Stimulated activated CD4-positive, alpha-beta T cell treated with anti-CD3 and anti-CD28 coated beads, Interleukin-4, amount 100 ng/mL, for 4 hours (primary cell): Measurements from ENCODE around the gene MICAL2.

ENCODE experiments used
- DNase-seq, 2 experiments: peaks; one replicate each; pipeline ENCODE4 v3.0.0-alpha.2; 2020

Gene MICAL2

DNA sequence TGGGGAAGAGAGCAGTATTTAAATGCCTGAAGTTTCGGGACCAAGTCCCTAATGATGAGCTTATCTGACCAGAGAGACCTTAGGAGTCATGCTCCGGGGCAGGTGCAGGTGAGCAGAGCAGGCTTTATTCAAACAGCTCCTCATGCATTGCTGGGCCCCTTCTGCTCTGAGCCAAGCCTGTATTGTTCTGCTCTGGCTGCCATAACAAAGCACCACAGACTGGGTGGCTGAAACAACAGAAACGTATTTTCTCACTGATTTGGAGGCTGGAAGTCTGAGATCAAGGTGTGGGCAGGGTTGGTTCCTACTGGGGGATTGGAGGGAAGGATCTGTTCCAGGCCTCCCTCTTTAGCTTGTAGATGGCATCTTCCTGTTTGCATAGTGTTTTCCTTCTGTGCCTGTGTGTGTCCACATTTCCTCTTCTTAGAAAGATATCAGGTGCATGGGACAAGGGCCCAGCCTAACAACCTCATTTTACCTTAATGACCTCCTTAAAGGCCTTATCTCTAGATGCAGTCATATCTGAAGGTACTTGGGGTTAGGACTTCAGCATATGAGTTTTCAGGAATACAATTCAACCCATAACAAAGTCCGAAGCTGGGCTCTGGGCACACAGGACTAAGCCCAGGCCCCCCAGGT, 169.9 kb downstream of the MICAL2 start:
- DNase-seq, result no peak

DNA sequence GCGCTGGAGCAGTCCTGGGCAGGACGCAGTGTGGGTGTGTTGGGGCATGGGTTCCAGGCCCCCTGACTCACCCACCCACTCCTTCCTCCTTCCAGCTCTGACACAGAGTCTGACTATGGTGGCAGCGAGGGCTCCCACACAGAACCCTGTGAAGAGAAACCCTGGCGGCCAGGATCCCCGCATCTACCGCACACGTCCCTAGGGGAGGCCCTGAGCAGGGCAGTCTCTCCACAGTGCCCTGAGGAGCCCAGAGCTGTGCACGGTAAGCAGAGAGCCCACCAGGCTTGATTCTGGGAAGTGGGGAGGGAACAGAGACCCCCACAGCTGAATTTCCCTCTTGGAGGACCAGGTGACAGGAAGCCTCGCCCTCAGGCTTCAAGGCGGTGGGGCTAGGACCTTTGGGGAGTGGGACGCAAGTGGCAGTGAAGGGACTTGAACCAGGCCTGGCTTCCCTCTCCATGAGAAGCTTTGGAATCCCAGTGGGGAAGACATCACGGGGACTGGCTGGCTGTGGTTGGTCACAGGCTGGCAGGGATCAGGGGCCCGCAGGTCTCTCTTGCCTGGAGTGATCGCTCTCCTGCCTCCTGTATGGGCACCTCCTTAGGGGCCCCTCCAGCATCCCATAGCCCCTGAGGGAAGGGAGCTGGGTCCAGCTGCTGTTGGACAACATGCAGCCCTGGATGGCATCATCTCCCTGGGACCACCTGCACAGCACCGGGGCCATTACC, 170.6 kb downstream of the MICAL2 start:
- peak in 1 of 2 experiments; percentile 35 for DNase-seq

DNA sequence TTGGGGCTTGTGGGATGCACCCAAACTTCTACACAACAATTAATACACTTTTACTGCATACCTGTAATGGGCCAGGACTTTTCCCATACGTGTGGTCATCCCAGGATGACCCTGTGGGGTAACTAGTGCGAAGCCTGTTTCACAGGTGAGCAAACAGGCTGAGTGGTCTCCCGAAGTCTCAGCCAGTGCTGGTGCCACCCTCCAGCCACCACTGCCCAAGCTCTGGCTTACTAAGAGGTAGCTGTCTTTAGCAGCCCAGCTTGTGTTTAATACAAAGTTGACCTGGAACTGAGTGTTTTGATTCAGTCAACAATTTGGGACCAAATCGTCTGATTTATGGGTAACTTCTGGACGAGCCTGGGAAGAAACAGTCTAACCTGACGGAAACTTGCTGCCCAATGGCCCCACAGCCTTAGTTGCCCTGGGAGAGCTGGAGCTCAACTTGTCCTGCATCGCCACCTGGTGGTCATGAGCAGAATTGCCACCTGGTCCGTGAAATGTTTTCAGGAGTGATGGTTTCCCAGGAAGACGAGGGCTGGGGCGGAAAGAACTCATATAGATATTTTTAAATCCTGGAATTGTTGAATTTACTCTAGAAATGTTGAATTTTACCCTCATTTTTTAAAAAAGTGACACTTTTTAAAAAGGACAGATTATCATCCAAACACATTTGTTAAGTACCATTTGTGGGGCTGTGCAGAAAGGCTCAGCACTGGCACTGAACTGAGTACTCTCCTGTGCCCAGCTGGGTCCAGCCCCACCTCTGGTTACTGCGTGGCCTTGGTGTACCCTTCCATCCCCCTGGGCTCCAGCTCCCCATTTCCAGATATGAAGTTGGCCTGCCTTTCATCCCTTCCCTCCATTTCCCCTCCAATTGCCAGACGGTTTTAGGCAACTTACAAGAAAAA, 171.4 kb downstream of the MICAL2 start:
- DNase-seq, result peak; percentile 63 to 72

DNA sequence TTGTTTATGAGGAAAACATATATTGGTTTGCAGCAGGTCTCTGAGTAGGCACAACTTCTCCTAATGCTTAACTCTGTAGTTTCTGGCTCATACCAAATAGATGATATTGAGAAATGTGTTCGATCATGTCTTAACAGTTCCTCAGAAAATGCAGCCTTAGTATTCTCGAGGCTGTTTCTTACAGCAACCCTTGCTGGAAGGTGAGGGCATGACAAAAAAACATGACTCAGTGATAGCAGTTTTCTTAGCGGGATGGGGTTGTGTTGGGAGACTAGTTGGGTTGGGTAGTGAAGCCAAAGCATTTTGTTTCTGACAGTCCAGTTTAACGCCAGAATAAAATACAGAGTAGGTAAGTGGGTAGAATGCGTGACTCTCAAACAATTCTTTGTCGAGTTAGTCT, 172.3 kb downstream of the MICAL2 start:
- DNase-seq, result no peak

DNA sequence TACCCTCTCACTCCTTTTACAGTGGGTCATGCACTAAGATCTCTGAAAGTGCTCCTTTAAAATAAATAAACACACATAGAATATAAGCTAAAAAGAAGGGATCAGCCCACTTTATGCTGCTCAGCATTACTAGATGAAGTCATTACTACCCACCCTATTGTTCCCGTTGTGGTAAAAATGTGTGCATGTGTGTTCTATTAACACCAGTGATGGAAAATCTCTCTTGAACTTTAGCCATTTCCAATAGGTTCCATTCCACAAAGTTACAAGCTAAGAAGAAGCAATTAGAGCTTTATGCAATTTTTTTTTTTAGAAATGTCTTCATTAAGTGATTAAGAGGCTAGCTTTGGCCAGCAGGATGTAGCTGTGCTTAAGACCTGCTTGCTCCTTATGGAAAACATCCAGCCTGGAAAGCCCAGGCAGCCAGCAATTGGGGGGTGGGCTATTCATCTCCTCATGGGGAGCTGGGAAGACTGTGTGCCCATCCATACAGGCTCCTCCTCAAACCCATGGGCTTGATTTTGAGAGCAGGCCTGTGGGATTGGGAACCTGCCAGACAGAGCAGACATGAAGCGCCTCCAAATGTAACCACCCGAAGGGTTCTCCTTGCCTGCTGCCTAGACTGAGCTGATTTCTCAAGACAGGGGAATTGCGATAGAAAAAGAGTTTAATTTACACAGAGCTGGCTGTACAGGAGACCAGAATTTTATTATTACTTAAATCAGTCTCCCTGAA, 174.1 kb downstream of the MICAL2 start:
- DNase-seq, result no peak

DNA sequence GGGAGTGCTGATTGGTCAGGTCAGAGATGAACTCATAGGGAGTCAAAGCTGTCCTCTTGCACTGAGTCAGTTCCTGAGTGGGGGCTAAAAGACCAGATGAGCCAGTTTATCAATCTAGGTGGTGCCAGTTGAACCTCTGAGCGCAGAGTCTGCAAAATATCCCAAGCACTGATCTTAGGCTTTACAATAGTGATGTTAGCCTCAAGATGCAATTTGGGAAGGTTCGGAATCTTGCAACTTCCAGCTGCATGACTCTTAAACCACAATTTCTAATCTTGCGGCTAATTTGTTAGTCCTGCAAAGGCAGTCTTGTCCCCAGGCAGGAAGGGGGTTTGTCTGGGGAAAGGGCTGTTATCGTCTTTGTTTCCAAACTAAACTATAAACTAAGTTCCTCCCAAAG, 174.7 kb downstream of the MICAL2 start:
- DNase-seq, result no peak

DNA sequence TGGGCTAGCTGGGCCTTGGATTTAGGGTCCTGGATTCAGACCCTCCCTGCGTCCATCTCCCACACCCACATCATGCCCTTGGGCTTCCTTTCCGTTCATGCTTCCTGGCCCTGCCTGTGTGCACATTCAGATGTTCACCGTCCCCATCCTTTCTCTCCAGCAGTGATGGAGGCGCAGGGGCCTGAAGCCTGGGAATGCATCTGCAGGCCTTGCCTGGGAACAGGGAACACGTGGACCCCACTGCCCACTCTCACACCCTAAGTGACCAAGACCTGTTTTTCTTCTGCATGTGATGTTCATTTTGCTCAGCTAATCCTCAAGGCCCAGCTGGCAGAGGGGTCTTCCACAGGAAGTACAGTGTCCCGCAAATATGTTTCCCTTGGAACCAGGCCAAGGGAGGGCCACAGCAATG, 175.4 kb downstream of the MICAL2 start:
- no peak for DNase-seq

DNA sequence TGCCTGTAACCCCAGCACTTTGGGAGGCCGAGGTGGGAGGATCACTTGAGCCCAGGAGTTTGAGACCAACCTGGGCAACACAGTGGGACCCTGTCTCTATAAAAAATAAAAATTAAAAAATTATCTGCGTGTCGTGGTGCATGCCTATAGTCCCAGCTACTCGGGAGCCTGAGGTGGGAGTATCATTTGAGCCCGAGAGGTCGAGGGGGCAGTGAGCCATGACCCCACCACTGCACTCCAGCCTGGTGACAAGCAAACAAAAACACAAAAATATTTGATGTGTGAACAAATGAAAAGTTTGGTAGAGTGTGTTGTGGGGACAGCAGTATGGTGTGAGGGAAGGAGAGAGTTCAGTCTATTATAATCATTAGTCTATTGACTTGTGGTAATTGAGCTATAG, 176.2 kb downstream of the MICAL2 start:
- DNase-seq, result no peak

DNA sequence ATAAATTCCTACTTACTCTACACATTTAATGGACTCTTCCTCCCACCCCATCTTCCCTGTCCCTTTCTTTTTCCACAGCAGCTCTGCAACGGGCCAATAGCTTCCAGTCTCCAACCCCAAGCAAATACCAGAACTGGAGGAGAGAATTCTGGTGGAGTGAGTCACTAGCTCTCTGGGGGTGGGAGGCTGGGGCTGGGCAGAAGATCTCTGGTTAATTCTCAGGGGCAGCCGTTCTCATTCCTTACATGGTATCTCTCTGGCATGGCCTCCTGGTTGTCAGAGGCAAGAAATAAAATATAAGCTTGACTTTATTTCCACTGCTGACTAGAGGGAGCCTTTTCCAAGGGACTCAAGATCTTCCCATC, 176.6 kb downstream of the MICAL2 start:
- no peak for DNase-seq

DNA sequence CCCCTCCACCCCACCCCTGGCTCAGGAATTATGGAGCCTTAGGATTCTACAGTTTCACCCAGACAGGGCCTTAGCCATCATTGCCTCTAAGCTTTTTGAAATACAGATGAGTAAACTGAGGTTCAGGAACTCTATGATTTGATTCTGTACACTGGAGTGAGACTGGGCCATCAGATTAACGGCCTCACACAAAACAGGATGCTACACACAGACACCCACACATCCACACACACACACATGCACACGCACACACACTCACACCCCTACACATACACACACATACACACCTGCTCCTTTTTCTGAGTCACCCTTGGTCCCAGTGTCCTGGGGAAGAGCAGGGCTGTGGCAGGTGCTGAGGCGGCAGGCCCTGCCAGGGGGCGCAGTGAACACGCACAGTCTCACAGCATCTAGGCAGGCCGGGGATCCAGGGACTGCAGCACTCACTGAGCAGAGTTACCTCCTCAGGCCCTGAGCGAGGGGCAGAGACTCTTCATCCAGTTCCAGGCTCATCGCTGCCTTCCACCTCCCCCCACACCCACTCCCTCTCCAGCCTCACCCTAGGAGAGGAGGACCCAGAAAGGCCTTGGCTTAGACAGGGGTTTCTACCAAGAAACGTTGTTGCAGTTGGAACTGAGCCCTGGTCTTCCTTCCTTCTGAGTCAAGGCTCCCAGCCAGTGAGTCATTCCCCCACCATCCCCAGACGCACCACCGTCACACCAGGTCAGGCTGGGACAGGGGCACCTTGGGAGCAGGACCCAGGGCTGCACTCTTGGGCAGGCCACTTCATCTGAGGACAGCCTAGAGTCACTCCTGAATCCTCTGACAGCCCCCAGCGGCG, 177.2 kb downstream of the MICAL2 start:
- DNase-seq, result no peak

DNA sequence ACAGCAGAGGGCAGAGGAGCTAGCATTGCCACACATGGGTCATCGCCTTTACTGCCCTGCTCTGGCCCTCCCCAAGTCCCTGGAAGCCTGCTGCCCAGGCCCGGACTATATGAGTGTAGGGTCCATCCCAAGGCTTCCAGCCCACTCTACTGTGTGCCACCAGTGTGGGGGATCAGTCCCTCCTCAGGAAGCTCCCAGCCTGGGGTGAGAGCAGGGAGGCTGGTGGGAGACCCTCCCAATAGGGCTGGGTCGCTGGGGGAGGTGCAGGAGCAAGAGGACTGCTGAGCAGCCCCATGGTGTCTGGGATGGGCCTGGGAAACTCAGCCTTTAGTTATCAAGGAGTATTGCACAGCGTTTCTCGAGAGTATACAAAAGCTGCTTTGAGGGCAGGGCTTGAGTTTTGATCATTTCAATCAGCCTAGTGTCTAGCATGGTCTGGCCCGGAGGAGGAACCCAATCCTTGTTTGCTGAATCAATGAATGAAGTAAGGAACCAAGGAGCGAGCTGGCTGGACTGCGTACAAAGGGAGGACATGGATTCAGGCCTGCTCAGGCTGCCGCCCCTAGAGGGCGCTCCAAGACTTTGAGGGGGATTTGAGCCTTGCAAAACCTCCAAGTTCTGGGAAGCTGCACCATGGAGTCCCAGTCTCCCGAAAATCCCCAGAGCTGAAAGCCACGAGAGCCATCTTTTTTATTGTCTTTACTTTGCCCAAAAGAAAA, 178.0 kb downstream of the MICAL2 start:
- peak in 1 of 2 experiments; percentile 45 for DNase-seq

DNA sequence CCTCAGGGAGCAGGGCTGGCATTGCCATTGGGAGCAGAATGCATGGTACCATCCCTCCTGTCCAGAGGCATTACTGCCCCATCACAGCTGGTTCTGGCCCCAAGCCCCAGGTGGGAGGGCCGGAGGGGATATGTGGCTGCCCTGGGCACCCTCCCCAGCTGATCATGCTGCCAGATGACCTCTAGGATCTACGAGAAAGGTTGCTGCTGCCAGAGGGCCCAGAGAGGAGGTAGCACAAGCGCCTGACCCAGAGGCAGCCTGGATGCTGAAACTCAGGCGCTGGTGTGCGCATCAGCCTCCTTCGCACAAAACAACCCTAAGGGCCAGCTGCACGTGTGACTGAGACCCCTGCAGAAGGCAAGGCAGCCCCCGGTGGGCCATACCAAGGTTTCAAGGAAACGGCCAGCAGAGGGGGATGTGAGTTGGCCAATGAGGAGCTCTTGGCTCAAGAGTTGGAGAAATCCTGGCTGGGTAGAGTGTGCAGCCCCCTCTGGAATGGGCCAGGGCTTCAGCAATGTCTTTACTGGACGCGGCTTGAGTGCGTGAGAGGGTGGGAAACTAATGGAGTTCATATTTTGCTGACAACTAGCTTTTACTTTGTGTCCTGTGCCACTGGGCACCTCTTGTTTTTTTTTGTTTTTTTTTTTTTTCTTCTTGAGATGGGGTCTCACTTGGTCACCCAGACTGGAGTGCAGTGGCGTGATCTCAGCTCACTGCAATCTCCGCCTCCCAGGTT, 178.7 kb downstream of the MICAL2 start:
- no peak for DNase-seq

DNA sequence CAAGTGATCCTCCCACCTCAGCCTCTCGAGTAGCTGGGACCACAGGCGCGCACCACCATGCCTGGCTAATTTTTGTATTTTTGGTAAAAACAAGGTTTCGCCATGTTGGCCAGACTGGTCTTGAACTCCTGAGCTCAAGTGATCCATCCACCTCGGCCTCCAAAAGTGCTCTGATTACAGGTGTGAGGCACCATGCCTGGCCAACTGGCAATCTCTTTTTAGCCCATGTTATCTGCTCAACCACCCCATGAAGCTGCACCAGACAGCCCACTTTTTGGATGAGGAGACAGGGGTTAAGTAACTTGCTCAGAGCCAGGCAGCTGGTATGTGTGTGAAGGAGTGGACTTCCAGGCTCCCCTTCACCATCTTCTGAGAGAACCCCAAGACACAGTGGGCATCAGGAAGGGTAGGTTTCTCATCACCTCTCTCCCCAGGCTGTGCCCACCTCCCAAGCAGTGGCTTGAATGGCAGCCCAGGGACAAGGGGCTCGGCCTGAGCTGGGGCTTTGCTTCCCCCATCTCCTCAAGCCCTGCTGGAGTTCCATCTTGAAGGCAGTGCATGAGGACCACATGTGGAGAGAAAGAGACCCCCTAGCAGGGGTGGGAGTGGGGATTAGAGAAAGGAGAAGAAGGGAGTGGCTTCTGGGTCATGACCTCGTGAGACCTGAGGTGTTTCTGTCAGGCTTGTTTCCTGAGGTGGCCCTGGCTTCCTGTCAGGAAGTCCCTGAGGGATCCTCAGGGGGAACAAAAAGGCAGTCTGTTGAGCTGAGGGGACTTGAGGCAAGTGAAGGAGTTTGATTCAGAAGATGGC, 179.5 kb downstream of the MICAL2 start:
- no peak for DNase-seq

DNA sequence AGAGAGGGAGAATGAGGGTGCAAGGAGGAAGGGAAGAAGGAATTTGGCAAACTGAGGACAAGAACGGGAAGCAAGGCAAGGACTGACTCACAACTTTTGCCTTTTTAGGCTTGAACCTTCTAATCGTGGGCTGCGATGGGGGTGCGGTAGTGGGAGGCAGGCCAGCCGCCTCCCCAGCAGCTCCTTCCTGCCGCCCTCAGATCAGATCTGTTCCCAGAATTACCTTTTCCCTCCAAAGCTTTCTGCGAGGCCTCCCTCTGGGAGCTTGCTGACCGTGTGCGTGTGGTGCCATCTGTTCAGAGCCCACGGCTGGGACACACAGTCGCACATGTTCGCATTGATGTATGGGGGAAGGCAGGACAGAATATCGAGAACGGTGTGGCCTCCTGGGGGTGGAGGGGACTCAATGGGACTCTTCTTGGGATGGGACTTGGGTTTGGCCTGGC, 180.1 kb downstream of the MICAL2 start:
- no peak for DNase-seq

DNA sequence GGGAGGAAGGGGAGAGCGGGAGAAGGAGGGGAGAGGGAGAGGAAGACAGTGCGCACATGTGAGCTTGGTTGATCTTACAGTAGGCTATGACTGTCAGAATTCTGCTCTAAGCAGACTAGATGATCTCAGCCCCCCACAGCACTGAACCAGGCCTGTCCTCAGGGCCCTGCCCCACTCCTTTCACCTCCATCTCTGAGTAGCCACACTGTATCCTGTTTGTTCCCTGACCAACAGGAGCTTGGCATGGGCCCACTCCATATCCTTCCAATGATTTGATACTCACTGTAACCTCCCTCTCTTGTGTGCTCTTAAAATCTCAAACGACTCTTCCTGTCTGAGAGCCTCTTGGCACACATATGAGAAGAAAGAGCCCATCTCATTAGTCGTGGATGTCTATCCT, 180.9 kb downstream of the MICAL2 start:
- DNase-seq, result no peak

DNA sequence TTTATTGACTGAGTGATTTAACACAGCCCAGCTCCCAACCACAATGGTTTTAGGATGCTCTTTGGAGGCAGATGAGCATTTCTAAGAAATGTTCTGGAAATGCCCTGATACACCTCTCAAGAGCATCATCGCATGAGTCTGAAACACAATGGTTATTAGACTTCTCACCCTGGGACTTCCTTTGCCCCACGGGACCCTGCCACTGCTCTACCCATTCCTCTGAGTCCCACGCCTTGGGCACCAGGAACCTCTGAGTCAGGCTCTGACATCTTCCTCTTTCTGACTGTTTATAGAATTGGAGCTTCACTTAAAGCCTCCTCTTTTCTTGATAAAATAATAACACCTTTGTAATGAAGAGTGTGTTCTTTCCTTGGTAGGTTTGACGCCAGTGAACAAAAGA, 181.4 kb downstream of the MICAL2 start:
- DNase-seq, result no peak

DNA sequence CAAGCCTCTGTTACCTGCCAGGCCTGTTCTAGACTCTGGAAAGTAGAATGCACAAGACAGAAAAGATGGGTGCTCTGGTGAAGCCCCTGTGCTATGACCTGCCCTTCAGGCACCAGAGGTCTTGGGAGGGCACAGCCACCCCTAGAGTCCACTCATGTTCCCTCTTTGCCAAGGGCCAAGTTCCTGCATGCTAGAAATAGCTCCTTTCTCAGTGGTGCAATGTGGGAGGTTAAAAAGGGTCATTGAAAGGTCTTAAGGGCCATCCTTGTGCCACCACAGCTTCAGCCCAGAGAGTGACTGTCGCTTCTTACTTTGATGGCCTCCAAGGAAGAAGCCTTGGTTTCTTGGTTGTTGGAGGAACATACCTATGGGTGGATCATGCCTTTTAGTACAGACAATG, 182.4 kb downstream of the MICAL2 start:
- DNase-seq, result no peak

DNA sequence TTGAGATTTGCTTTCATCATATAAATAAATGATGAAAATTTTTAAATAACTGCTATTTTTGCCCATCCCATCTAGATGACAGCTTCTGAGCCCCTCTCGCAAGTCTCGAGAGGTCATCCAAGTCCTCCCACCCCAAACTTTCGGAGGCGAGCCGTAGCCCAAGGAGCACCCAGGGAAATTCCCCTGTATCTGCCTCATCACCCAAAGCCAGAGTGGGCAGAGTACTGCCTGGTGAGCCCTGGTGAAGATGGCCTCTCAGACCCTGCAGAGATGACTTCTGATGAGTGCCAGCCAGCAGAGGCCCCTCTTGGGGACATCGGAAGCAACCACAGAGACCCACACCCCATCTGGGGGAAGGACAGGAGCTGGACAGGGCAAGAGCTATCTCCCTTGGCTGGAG, 183.1 kb downstream of the MICAL2 start:
- no peak for DNase-seq

DNA sequence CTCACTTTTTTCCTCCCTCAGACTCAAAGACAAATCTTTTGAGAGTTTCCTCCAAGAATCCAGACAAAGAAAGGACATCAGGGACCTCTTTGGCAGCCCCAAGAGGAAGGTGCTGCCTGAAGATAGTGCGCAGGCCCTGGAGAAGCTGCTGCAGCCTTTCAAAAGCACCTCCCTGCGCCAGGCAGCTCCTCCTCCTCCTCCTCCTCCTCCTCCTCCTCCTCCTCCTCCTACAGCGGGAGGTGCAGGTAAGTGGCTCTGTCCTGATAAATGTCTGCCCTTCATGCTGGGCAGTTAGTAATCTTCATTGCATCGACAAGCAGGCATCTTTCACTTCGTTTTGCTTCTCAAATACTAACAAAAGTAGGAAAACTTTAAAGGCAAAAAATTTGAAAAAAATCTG, 184.2 kb downstream of the MICAL2 start:
- DNase-seq, result no peak

DNA sequence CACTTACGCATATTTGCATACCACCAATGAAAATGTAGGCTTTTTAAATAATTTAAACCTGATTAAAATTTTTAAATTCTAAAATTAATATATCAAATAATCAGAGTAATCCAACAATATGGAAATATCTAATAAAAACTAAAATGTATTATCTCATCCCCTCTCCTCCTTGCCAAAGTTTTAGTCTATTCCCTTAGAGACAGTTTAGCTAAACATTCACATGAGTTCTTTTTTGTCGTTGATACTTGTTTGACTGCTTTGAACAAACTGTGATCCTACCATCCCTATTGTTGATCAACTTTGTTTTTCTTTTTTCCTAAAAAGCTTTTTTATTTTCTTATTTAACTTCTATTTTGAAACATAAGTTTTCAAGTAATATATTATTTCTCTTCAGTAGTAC, 185.6 kb downstream of the MICAL2 start:
- no peak for DNase-seq
